Mesothelial cell of epicardium (in vitro differentiated cells): Measurements from ENCODE around the gene SH2D6. TPM values are rescaled to one million over a fixed set of nuclear protein-coding genes. Genes with fewer than 3 reads are reported as not detected.

Source experiments
- DNase-seq, 2 experiments: peaks; one replicate each; pipeline ENCODE4 v3.0.0; 2021; ENCODE audit warnings: low spot score in 2 of 2; ENCODE audit not compliant: unreplicated experiment in 2 of 2
- H3K27ac Mint-ChIP-seq: 2 replicates; pipeline ENCODE4 v1.8.0; 2021; ENCODE audit warnings: mixed read lengths
- H3K27me3 Mint-ChIP-seq: 2 replicates; pipeline ENCODE4 v1.8.0; 2021; ENCODE audit warnings: low read depth, mixed read lengths
- H3K36me3 Mint-ChIP-seq: 2 replicates; pipeline ENCODE4 v1.8.0; 2021; ENCODE audit warnings: mixed read lengths
- H3K4me1 Mint-ChIP-seq: 2 replicates; pipeline ENCODE4 v1.8.0; 2021; ENCODE audit warnings: mixed read lengths
- H3K4me3 Mint-ChIP-seq: 2 replicates; pipeline ENCODE4 v1.8.0; 2021; ENCODE audit warnings: mild to moderate bottlenecking, moderate library complexity, mixed read lengths
- H3K9me3 Mint-ChIP-seq: 2 replicates; pipeline ENCODE4 v1.8.0; 2021; ENCODE audit warnings: mixed read lengths
- CTCF ChIP-seq: fragments of 200-600 bp; sonication (generic); IDR thresholded peaks from one replicate; pipeline ENCODE4 v1.5.0; 2021; ENCODE audit warnings: antibody characterized with exemption; ENCODE audit not compliant: unreplicated experiment
- total RNA-seq: library from RNA; stranded (reverse); gene quantifications from 3 replicates; pipeline ENCODE4 v1.2.1, GENCODE V29; 2021

Gene SH2D6
- total RNA-seq, 1 donor from 2014 or later, result 0.38 TPM

- no peaks in the 10 kb centered on the region for H3K9me3 Mint-ChIP-seq
- no peaks in the 10 kb centered on the region for H3K27me3 Mint-ChIP-seq
- H3K4me1 Mint-ChIP-seq, result no peaks in the 10 kb centered on the region
- no peak overlapping the region for H3K27ac Mint-ChIP-seq
- no peak overlapping the region for H3K4me3 Mint-ChIP-seq
- DNase-seq, result no peak
- TF ChIP-seq CTCF, result no peak
- H3K36me3 Mint-ChIP-seq, result peaks cover 17% of the 10 kb centered on the region
Measured at GRCh38 chr2:85387754-85388153, 30.8 kb upstream of the SH2D6 start.

DNA sequence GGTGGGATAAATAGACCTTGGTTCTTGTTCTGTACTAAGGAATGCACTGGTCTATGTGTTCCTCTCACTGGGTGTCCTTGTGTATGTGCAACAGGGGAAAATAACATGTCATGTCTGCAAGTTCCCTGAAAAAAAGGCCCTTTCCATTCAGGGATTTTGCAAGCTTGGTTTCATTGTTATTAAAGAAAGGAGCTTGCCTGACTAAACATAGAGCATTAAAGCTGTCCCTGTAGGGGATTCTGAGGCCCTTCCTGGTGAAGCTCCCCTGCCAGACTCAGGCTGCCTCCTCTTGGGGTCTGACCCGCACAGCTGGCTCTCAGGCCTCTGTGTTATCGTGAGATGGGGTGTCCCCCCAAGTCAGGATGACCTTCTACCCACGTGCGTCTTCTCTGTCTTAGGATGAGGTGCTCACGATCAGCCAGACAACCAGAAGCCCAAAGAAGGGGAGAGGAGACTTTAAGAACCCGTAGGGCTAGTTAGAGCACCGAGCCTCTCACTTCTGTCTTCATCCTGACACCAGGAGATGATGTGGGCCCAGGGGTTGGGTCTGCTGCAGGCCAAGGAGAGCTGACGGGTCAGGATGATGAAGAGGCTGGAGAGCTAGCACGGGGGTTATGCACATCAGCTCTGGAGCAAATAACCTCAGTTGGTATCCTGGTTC lies 29.5 kb upstream of the SH2D6 start:
- Mint-ChIP-seq H3K27me3 (no peaks in the 10 kb centered on the region), H3K36me3 (peaks cover 17% of the 10 kb centered on the region), H3K27ac (no peak overlapping the region), H3K4me1 (no peaks in the 10 kb centered on the region), H3K4me3 (no peak overlapping the region), H3K9me3 (no peaks in the 10 kb centered on the region)
- DNase-seq, result no peak
- no peak for TF ChIP-seq CTCF

- DNase-seq, result peak in 1 of 2 experiments; percentile 64
- Mint-ChIP-seq H3K4me1 (peaks cover 15% of the 10 kb centered on the region), H3K9me3 (no peaks in the 10 kb centered on the region), H3K27ac (no peak overlapping the region), H3K36me3 (peaks cover 10% of the 10 kb centered on the region), H3K4me3 (no peak overlapping the region), H3K27me3 (no peaks in the 10 kb centered on the region)
- peak; percentile 39 for TF ChIP-seq CTCF
Measured at GRCh38 chr2:85390941-85391669, 27.4 kb upstream of the SH2D6 start.

DNA sequence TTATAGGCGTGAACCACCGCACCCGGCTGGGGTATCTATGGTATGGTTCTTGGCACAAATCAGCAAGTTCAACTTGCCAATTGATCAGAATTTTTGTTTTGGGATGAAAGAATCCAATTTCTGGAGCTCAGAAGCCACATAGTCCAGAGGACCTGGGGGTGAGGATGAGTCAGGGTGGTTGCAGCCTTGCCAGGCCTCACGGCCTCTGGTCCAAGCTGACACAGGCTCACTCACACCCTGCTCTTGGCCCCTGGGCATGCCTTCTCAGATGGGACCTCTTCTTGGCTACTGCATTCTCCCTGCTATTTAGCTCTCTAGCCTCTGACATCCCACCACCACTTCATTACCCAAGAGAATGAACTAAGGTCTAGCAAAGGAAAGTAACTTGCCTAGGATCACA lies 24.7 kb upstream of the SH2D6 start:
- H3K27ac Mint-ChIP-seq, result no peak overlapping the region
- TF ChIP-seq CTCF, result no peak
- H3K27me3 Mint-ChIP-seq, result no peaks in the 10 kb centered on the region
- DNase-seq, result no peak
- H3K4me1 Mint-ChIP-seq, result peaks cover 36% of the 10 kb centered on the region
- no peaks in the 10 kb centered on the region for H3K9me3 Mint-ChIP-seq
- no peak overlapping the region for H3K4me3 Mint-ChIP-seq
- H3K36me3 Mint-ChIP-seq, result peaks cover 14% of the 10 kb centered on the region

DNA sequence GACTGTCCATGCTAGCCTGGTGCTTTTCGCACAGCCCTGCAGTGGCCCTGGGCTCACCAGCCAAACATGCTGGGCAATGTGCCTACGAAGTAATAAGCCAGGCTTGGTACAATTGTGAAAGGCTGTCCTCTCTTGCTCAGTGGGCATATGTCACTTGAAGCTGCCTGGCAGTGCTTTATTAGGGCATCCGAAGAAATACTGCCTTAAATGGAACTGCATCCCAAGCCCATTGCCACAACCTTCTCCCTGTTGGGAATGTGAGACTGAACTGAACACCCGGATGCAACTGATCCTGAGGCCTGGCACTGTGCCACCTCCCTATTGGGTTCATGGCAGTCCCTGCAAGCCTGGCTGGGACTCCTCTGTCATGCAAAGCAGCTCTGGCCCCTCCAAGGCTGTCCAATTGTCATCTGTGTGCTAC lies 24.2 kb upstream of the SH2D6 start:
- Mint-ChIP-seq H3K27me3 (no peaks in the 10 kb centered on the region), H3K27ac (peak overlapping the region; percentile 39), H3K36me3 (peaks cover 15% of the 10 kb centered on the region), H3K9me3 (no peaks in the 10 kb centered on the region), H3K4me3 (no peak overlapping the region), H3K4me1 (peaks cover 40% of the 10 kb centered on the region)
- no peak for TF ChIP-seq CTCF
- DNase-seq, result no peak
